Keratinocyte (primary cell): ENCODE measurements around the gene SLC4A9. TPM values are rescaled to one million over a fixed set of nuclear protein-coding genes. Genes with fewer than 3 reads are reported as not detected.

Experiments used
- DNase-seq: peaks from one replicate; pipeline ENCODE4 v3.0.0-alpha.2; 2011; ENCODE audit warnings: low read depth, missing footprints, low spot score
- FAIRE-seq: peaks from 2 replicates; lab custom pipeline; 2011; peaks lifted over from hg19 to GRCh38; lab: Jason Lieb, UNC
- H2AFZ ChIP-seq: 2 replicates; pipeline ENCODE4 v1.6.0; 2012; ENCODE audit warnings: low read length, control low read depth, inconsistent platforms; ENCODE audit not compliant: control insufficient read depth
- H3K27ac ChIP-seq: 2 replicates; pipeline ENCODE4 v1.5.1; 2011; ENCODE audit warnings: low read length; ENCODE audit not compliant: control insufficient read depth, insufficient read depth
- H3K27me3 ChIP-seq: 3 replicates; pipeline ENCODE4 v1.6.0; 2011; ENCODE audit warnings: low read length; ENCODE audit not compliant: control insufficient read depth, insufficient read depth; ENCODE audit errors: extremely low read depth
- H3K36me3 ChIP-seq, 2 experiments: 2 replicates in 1 of 2; 3 replicates in 1 of 2; pipeline ENCODE4 v1.5.1; 2011; ENCODE audit warnings: low read length in 2 of 2, mild to moderate bottlenecking in 1 of 2; ENCODE audit not compliant: control insufficient read depth in 2 of 2, insufficient read depth in 2 of 2; ENCODE audit errors: extremely low read depth in 1 of 2
- H3K4me1 ChIP-seq: 3 replicates; pipeline ENCODE4 v1.5.1; 2011; ENCODE audit warnings: low read length; ENCODE audit not compliant: control insufficient read depth, insufficient read depth; ENCODE audit errors: extremely low read depth
- H3K4me2 ChIP-seq: 3 replicates; pipeline ENCODE4 v1.6.0; 2011; ENCODE audit warnings: low read depth, low read length; ENCODE audit not compliant: control insufficient read depth, insufficient read depth; ENCODE audit errors: extremely low read depth
- H3K4me3 ChIP-seq, 3 experiments: fragments of 200-600 bp in 1 of 3; sonication (generic) in 1 of 3; 2 replicates in 2 of 3; 3 replicates in 1 of 3; pipeline ENCODE4 v1.5.1; 2011 to 2016; ENCODE audit warnings: low read length in 3 of 3, mild to moderate bottlenecking in 3 of 3, control low read depth in 2 of 3, inconsistent platforms in 1 of 3, low read depth in 1 of 3, mixed read lengths in 1 of 3, mixed run types in 1 of 3, moderate library complexity in 1 of 3; ENCODE audit not compliant: control insufficient read depth in 2 of 3, insufficient read depth in 2 of 3; ENCODE audit errors: extremely low read depth in 1 of 3
- H3K79me2 ChIP-seq: 2 replicates; pipeline ENCODE4 v1.6.0; 2012; ENCODE audit warnings: low read length; ENCODE audit not compliant: control insufficient read depth, insufficient read depth
- H3K9ac ChIP-seq: 3 replicates; pipeline ENCODE4 v1.6.0; 2011; ENCODE audit warnings: low read length; ENCODE audit not compliant: control insufficient read depth, insufficient read depth; ENCODE audit errors: extremely low read depth
- H3K9me1 ChIP-seq: 3 replicates; pipeline ENCODE4 v1.6.0; 2011; ENCODE audit warnings: low read length; ENCODE audit not compliant: control insufficient read depth, insufficient read depth; ENCODE audit errors: extremely low read depth
- H3K9me3 ChIP-seq: 2 replicates; pipeline ENCODE4 v1.5.1; 2012; ENCODE audit warnings: low read depth, low read length; ENCODE audit not compliant: control insufficient read depth
- H4K20me1 ChIP-seq: 3 replicates; pipeline ENCODE4 v1.6.0; 2011; ENCODE audit warnings: low read length; ENCODE audit not compliant: control insufficient read depth, insufficient read depth; ENCODE audit errors: extremely low read depth
- EZH2 ChIP-seq: IDR thresholded peaks from one replicate; pipeline ENCODE4 v1.6.1; 2012; ENCODE audit warnings: inconsistent platforms, mild to moderate bottlenecking, low read length, moderate library complexity
- dilution Hi-C: fragments of 300-500 bp; cut with MboI; formaldehyde crosslinking; loops from one replicate; pipeline ENCODE4 v1.7.0; 2020; ENCODE audit warnings: low sequenced_read_pairs; ENCODE audit not compliant: extremely low pct_ligation_motif_present
- polyA plus RNA-seq, 5 experiments: library from polyadenylated mRNA; depleted of rRNA in 3 of 5; stranded (reverse) in 3 of 5; stranded (forward) in 1 of 5; unstranded in 1 of 5; fragments of >200 nt; gene quantifications; 1 replicate in 1 of 5; 2 replicates in 3 of 5; 3 replicates in 1 of 5; pipeline versions ENCODE4 v1.2.1 to v1.2.3, GENCODE V29; 2011 to 2012; ENCODE audit warnings: missing spikeins in 2 of 5, low read depth in 1 of 5, low replicate concordance in 1 of 5
- TF ChIP-seq, protein P1 (sequence below), 3 experiments: IDR thresholded peaks in 1 of 3; conservative IDR thresholded peaks in 1 of 3; optimal IDR thresholded peaks in 1 of 3; 2 replicates in 2 of 3; 3 replicates in 1 of 3; pipeline versions ENCODE3 to v1.5.1; 2011; ENCODE audit warnings: low read length in 3 of 3, mild to moderate bottlenecking in 3 of 3, moderate library complexity in 2 of 3, control low read depth in 1 of 3, inconsistent platforms in 1 of 3; ENCODE audit not compliant: insufficient read depth in 2 of 3; ENCODE audit errors: extremely low read depth in 1 of 3

The SLC4A9 gene
- polyA plus RNA-seq, 1 donor (not counting 4 experiments of a cell fraction or from before 2014, with no cell fraction given): 0.07 TPM

GRCh38 chr5:140325486-140325885, 34.5 kb upstream of the SLC4A9 start:
- Histone ChIP-seq H2AFZ (no peak overlapping the region), H3K36me3 (no peaks in the 10 kb centered on the region), H4K20me1 (no peaks in the 10 kb centered on the region), H3K27me3 (no peaks in the 10 kb centered on the region), H3K4me3 (no peak overlapping the region), H3K9me1 (no peaks in the 10 kb centered on the region), H3K9ac (no peak overlapping the region), H3K4me1 (peaks cover 29% of the 10 kb centered on the region), H3K27ac (no peak overlapping the region), H3K79me2 (no peaks in the 10 kb centered on the region), H3K9me3 (no peaks in the 10 kb centered on the region), H3K4me2 (no peak overlapping the region)
- DNase-seq (no peak), FAIRE-seq (no peak)
- dilution Hi-C loops: no loop called here
- TF ChIP-seq EZH2: no peak
- TF ChIP-seq, protein P1, sequence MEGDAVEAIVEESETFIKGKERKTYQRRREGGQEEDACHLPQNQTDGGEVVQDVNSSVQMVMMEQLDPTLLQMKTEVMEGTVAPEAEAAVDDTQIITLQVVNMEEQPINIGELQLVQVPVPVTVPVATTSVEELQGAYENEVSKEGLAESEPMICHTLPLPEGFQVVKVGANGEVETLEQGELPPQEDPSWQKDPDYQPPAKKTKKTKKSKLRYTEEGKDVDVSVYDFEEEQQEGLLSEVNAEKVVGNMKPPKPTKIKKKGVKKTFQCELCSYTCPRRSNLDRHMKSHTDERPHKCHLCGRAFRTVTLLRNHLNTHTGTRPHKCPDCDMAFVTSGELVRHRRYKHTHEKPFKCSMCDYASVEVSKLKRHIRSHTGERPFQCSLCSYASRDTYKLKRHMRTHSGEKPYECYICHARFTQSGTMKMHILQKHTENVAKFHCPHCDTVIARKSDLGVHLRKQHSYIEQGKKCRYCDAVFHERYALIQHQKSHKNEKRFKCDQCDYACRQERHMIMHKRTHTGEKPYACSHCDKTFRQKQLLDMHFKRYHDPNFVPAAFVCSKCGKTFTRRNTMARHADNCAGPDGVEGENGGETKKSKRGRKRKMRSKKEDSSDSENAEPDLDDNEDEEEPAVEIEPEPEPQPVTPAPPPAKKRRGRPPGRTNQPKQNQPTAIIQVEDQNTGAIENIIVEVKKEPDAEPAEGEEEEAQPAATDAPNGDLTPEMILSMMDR (optimal IDR thresholded peaks at IDR 0.05 in 1 of 3, IDR thresholded peaks at IDR 0.05 in 1 of 3, conservative IDR thresholded peaks at IDR 0.05 in 1 of 3; ENCODE audit: extremely low read depth in 1 of 3, insufficient read depth in 2 of 3, low read length in 3 of 3): no peak

DNA sequence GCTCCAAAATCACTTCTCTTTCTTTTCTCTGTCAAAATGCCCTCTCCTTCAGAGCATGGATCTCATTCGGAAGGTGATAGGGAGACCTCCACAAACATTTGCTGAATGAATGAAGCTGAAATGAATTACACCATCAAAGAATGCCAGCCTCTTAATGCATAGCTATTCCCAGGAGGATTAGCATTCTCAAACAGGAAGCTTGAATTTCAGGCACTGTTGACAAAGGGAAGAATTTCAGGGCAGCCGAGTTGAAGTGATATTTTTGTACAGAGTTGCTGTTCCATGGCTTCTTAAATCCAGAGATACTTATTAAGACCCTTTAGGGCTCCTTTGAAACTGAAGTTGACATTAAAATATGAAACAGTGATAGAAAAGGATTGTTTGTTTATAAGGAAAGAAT, 32.4 kb upstream of the SLC4A9 start:
- H3K79me2 ChIP-seq: no peaks in the 10 kb centered on the region
- H3K9me1 ChIP-seq: no peaks in the 10 kb centered on the region
- no peaks in the 10 kb centered on the region for H4K20me1 ChIP-seq
- H3K36me3 ChIP-seq: peaks cover 0 to 5% of the 10 kb centered on the region in 2 experiments
- H3K27me3 ChIP-seq: no peaks in the 10 kb centered on the region
- no peak overlapping the region for H3K27ac ChIP-seq
- H3K9me3 ChIP-seq: no peaks in the 10 kb centered on the region
- DNase-seq (no peak), FAIRE-seq (no peak)
- dilution Hi-C loops: no loop called here
- TF ChIP-seq, protein P1 (optimal IDR thresholded peaks at IDR 0.05 in 1 of 3, IDR thresholded peaks at IDR 0.05 in 1 of 3, conservative IDR thresholded peaks at IDR 0.05 in 1 of 3; ENCODE audit: extremely low read depth in 1 of 3, insufficient read depth in 2 of 3, low read length in 3 of 3): no peak
- no peak for TF ChIP-seq EZH2
- H2AFZ ChIP-seq: no peak overlapping the region
- no peak overlapping the region for H3K4me2 ChIP-seq
- H3K9ac ChIP-seq: no peak overlapping the region
- H3K4me1 ChIP-seq: peaks cover 20% of the 10 kb centered on the region
- no peak overlapping the region for H3K4me3 ChIP-seq
